HG03280 (cell line): ENCODE data around the gene CSRP3.

Source experiments
- ATAC-seq: cut with Tn5 transposase; IDR thresholded peaks from one replicate; pipeline ENCODE4 v1.9.1; 2021; ENCODE audit warnings: mild to moderate bottlenecking, moderate library complexity; ENCODE audit not compliant: unreplicated experiment

Gene CSRP3

DNA sequence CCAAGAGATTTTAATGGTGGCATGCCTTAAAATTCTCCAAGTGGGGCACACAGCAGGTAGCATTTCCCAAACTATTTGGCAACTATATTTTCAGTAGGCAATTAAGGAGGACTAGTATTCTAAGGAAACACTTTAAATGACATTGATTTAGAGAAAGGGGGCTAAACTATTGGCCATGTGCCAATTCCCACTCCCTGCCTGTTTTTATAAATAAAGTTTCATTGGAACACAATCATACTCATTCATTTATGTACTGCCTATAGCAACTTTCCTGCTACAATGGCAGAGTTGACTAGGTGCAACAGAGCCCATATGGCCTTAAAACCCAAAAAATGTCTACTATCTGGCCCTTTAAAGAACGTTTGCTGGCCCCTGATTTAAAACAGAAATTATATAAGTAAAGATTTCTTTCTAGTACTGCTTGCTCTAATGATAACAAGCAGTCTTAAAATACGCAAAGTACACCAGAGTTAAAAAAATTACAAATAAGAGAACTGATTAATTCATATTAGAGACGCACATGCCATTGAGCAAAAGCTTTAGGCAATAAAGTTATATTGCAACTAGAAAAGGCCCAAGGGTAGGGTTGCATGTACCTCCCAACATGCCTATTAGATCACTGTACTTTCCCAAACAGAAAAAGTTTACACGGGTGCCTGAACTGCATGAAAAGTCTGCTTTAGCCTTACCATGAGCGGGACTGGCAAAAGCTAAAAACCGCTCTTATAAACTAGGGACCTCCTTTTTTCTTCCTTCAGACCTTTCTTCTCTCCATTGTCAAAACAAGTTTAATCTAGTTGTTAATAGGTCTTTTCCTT is 24.8 kb upstream of the CSRP3 start:
- no peak for ATAC-seq

DNA sequence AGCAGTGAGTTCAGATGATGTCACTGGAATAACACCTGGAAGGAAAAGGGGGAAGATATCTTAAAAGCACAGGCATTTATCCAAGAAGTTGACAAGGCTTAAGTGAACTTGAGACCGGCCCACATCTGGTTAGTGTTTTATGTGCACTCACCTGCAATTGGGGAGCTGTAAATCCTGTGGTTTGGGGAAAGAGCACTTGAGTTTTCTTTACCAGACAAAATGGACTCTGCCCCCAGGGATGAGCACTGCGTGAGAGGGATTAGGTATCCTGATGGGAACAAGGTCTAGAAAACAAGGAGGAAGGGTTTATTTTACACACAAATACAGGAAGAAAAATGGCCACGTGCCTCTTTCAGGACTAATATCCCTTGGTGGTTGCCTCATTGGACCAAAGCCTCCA is 23.8 kb upstream of the CSRP3 start:
- no peak for ATAC-seq

DNA sequence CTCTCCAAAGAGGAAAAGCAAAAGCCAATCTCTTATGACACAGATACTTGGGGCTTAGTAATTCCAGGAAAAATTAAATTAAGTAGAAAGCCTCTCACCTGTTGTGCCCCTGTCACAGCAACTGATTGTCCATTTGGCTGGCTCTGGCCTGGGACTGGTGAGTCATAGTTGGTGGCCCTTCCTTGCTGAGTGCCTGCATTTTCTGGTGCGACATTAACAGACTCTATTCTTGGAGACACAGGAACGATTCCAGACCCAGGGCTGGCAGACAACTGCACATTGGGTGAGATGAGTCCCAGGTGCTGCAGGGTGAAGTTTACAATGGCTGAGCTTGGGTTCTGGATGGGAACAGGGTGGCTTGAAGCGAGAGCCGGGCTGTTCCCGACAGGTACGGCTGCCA is 23.3 kb upstream of the CSRP3 start:
- ATAC-seq, result no peak

DNA sequence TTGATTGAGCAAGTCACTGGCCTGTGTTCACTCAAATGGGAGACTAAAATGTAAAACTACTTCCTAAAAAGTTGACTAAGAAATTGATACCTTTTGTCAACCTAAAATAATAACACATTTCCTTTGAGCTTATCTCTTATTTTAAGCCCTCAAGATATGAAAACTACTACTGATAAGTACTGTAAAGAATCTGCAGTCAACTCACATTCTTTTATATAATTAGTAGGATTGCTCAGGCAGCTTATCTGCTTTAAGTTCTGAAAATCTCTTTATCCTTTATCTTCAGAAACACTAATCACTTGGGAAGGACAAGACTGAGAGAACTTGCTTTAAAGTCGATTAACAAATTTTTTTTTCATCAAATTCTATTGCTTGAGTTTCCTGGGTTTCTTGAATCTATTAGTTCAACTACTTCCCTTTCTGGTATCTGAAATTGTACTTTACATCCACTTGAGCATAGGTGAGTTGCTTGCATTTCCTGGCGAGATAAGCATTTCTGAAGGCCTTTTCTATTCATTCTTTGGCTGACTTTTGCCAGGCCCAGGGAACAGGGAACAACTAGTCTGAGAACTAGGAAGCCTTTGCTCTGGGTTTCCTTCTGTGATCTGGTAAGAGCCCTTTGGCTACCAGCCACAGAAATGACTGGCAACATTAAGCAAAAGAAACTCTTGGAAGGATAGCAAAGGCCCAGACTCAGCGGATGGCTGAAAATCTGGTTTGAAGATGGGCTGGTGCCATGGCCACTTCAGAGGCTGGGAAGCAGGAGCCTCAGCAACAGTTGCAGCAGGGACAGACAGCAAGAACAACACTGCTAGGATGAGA is 19.3 kb upstream of the CSRP3 start:
- no peak for ATAC-seq

DNA sequence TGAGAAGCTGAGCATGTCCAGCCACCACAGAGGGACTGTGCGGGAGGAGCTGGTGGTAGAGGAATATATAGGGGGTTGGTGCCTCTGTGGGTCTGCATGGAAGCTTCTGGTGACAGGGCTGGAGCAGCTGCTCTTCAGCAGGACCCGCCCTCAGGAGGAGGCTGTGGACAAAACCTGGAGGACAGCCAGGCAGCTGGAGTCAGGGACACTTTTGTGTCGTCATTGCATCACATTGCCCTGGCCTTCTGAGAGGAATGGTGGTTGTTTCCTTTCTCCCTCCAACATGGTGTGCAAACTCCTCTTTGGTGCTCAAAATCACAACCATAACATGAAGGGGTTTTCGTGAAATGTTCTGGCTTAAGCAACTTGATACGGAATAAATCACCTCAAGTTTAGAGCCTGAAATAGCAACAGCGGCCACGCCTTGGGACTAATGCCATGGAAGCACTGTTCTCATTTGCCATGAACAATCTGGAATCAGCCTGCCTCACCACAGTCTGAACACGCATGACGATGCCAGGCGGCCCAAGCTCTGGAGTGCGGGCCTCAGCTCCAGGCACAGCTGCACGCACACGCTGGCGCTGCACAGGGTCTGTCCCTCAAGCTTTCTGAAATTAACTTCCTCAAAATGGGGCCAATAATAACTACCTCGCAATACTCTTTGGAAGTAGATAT is 17.1 kb upstream of the CSRP3 start:
- no peak for ATAC-seq

DNA sequence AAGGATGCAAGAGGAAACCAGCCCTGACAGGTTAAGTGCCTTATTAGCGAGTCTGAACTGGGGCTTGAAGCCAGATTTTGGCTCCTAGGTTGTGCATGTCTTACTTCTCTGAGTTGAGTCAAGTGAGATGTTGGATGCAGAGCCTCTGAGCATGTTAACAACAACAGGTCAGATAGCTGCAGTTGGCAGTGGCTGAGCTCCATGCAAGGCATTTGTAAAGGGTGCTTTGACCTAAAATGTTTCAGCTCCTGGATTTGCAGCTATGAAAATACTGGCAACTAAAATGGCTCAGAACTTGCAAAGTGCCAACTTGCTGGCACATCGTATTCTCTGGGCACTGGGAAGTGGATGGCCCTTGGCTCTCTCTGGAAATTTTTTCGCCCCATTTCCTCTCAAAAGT is 16.4 kb upstream of the CSRP3 start:
- no peak for ATAC-seq

DNA sequence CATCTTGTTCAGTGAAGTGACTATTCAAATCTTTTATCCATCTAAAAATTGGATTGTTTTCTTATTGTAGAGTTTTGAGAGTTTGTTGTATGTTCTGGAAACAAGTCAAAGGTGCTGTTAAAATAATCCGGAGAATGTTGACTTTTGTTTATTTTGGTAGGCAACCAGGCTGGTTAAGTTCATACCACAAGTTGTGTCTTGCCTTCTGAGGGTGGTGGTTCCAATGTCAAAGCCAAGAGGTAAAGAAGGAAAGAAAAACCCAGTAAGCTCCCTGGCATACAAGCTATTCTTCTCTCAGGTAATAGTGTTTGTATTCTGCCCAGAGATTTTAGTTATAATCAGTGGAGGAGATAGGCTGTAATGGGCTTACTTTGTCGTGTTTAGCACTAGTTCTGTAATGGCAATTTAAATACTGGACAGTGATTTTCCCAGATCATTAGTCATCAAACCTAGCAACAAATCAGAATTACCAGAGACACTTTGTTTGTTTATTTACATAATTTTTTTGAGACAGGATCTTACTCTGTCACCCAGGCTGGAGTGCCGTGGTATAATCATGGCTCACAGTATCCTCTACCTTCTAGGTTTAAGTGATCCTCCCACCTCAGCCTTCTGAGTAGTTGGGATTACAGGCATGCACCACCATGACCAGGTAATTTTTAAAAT is 15.1 kb upstream of the CSRP3 start:
- ATAC-seq, result no peak

DNA sequence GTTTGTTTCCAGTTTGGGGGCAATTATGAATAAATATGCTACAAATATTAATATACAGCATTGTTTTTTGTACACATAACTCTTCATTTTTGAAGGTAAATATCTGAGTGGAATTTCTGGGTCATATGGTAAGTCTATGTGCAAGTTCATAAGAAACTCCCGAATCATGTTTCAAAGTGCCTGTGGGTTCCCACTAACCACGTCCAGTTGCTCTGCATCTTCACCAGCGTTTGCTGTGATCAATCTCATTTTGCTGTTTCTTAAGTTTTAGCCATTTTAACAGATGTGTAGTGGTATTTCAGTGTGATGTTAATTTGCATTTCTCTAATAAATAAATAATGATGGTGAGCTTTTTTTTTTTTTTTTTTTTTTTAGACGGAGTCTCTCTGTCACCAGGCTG is 14.2 kb upstream of the CSRP3 start:
- ATAC-seq, result no peak

DNA sequence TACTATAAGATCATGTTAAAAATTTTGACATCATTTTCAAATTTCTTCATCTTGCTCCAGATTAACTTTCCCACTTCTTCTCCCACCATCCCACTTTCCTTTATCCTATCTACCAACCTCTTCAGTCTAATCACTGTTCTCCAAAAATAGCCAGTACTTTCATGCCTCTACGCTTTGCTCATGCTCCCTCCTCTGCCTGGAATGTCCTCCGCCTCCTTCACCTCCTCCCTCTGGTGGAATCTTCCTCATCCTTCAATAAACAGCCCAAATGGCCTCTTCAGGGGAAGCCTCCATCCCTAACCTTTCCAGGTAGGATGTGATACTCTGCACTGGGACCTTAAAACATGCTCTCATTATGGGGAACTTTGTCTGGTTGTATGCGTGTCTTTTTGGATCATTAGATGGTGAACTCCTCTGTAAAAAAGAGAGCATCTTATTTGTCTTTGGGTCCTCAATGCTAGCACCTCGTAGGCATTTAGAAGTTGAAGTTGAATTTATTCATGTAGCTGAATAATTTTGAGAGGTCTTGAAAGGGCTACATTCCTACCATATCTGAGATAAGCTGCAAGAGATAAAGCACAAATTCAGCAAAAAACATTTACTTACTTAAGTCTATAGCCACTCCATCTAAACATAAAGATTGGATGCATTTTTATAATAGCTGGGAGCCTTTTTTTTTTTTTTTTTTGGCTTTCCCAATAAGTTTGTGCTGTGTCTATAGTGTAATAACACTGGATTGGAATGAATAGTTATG is 8.0 kb upstream of the CSRP3 start:
- ATAC-seq, result no peak

DNA sequence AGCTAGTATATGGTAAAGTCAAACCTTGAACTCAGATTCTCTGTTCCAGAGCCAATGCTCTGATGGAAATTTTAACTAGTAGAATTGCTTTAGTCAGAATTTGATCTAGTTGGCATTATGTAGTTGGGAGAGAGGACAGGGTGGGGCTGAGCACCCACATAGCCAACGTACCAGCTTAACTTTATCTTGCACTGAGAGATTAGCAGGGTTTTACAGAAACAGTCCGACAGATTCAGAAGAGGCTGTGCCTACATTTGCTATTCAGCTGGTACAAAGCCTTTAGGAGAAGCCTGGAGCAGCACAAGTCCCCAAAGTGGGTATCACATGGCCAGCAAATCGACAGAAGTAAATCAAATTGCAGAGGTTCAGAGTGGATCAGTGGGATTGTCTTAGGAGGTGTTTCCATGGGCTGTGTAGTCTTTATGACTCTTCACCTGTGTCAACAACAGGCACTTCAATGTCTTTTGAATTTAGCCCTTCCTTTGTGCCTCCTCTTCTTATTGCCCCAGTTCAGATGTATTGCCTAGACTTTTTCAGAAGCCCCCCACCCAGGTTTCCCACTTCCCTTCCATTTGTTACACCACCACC is 7.3 kb upstream of the CSRP3 start:
- no peak for ATAC-seq

DNA sequence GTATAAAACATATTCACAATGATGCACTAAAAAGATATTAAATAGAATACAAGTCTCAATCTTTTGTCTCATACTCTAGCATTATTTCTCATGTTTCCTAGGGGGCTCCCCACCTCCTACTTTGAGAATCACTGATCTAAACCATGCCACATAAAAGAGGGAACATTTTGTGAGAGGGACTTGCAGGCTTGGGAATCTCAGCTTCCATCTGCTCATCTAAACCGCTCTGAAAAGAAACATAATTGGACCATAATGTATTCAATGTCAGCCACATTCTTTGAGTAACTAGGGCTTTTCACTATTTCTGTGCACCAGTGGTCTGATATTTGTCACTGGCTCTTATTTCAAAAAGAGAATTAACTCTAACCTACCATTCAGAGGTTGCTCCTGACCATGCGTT is 6.4 kb upstream of the CSRP3 start:
- ATAC-seq, result no peak

DNA sequence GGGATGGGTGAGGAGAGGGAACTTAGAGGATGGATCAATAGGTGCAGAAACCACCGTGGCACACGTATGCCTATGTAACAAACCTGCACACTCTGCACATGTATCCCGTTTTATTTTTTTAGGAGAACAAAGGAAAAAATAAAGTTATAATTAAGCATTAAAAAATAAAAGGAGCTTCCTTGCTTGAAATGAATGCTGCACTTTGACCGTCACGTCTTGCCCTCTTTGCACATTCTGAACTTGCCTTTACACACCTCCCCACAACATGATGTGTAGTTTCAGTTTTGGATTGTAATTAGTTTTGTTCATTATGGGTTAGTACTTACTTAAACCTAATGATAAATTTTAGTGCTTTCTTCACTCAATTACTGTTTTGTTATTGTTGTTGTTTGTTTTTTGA is 3.1 kb upstream of the CSRP3 start:
- ATAC-seq, result no peak

DNA sequence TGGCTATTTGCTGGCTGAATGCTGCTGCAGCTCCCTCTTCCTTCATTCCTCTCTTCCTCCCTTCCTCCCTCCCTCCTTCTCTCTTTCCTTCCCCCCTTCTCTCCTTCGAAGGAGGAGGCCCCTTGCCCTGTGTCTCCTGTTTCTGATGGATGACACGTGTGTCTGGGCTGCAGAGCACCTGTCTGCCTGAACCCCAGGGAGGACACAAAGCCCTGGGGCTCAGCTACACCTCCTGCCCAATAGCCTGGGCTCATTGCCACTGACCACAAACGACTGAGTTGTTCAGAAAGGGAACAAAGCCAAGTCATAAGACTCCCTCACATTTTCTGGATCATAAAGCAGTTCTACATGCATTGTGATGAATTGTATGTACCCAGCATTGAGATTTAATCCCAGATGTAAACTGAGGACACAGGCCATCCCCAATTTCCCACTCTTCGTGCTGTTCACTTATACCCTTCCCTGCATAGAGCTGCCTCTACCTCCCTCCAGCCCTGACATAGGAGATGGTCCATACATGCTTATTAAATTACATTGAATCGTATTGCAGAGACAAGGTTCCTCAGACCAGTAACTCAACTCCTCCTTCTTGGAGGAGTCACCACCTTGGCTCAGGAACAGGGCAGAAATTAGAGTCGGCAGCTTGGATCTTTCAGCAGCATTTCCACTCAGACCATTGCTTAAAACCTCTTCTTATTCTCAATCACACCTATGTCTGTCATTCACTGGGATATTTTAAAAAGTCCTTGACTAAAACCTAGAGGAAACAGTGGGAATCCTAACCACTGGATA is 1.2 kb downstream of the CSRP3 start:
- no peak for ATAC-seq

DNA sequence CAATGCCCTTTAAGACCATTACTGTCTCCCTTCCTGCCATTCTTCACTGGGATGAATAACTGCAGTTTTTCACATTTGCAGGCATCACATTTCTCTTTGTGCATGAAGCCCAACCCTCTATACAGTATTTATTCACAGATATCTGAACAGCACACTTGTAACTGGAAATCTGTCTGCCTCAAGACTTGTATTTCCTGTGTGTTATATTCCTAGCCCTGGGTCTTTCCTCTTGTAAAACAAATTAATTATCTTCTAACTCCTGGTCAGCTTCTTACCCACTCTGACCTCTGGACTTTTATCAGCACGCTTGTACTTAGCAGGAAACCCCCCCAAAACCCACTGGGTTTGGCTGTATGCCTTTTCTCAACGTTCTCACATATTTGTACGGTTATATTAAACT is 2.0 kb downstream of the CSRP3 start:
- no peak for ATAC-seq

DNA sequence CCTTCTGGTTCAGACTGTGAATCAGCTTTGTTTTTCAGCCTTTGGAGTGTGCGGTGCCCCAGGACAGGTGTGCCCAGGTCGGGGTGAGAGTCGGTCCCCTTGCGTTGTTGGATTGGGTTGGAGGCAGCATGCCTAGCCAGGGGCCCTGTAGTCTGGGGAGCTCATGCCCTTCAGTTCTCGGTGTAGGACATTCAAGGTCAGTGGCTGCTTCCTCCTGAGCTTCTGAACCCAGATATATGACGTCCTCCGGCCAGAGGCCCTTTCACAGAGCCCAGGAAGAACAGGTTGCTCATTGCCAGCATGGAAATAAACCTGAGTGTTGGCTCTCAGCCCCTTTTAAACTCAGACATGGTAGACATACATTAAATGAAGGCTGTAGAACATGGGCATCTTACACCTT is 2.7 kb downstream of the CSRP3 start:
- no peak for ATAC-seq

DNA sequence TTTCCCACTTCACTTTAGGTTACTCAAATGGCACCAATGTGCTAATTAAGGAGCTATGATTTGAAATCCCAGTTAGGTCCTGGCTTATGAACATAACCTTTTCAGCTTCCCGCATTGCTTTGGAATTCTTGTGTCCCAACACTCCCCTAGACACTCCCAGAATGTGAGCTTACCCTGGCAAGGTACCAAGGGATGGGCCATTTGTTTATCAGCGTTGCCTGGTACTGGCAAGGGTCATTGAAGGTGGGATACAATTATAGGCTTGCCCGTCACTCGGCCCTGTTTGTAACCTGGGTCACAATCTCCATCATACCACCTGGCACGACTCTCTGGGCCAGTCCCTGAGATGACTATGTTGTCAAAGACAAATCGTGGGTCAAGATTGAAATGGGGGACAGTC is 5.4 kb downstream of the CSRP3 start:
- no peak for ATAC-seq

DNA sequence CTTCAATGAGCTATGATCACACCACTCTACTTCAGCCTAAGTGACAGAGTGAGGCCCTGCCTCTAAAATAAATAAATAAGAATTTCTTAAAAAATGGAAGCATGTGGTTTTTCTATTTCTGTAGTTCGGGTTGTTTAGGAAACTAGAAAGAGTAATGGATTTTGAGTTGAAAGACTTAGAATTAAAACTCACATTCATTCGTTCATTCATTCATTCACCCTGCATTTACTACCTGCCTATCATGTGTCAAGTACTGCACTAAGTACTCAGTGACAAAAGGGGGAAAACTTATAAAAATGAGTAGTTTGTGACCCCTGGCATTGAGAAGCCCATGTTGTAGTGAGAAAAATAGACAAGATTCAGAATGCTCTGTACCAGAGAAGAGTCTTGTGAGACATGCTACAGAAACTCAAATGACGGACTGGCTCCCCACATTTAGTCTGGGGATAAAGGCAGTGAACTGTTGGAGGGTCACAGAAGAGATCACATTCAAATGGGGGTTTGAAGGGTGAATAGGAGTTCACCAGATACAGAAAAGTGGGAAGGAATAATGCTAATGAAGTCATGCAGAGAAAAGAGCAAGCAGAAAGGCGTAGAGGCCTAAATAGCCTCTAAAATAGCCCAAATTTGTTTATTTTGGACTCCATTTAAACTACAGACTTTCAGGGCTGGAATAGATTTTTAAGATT is 7.0 kb downstream of the CSRP3 start:
- no peak for ATAC-seq

DNA sequence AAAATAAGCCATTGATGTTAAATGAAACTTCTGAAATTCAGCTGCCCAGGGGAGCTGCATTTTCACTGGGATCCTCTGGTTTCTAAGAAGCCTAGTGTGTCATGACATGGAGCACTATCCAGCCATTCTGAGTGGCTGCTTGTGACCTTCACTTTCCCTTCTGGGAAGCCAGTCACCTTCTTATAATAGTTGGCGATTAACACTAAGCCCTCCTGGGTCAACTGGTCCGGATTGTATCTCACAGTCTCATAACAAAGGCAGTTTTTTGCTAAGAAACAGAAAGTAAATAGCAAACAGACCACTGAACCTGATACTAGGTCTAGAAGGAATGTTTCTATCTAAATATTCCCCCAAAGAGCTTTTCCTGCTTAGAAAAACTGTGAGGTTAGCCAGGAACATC is 7.9 kb downstream of the CSRP3 start:
- ATAC-seq, result no peak
